Measurements from ENCODE around the gene CFHR2.

- TF ChIP-seq CTCF (conservative IDR thresholded peaks at IDR 0.05), result no peak
- TF ChIP-seq ZFX (IDR thresholded peaks at IDR 0.05), result no peak
These were observed 11.2 kb downstream of the CFHR2 start for GRCh38 chr1:196954778-196955177.

Data from C4-2B (cell line).